NT2/D1 (cell line): ENCODE measurements around the gene NIM1K.

Experiments
- DNase-seq: peaks from one replicate; pipeline ENCODE4 v3.0.0-alpha.2; 2011; ENCODE audit warnings: low read depth, low spot score
- H3K27me3 ChIP-seq: 2 replicates; pipeline ENCODE4 v1.6.0; 2011; ENCODE audit warnings: mild to moderate bottlenecking; ENCODE audit not compliant: insufficient read length, insufficient read depth
- H3K36me3 ChIP-seq: 2 replicates; pipeline ENCODE4 v1.6.1; 2011; ENCODE audit warnings: mild to moderate bottlenecking, low read length, mixed read lengths; ENCODE audit not compliant: insufficient read depth, insufficient read length
- H3K4me1 ChIP-seq: 2 replicates; pipeline ENCODE4 v1.5.1; 2011; ENCODE audit not compliant: insufficient read depth, insufficient read length
- H3K4me3 ChIP-seq: 2 replicates; pipeline ENCODE4 v1.5.1; 2011; ENCODE audit warnings: low read depth; ENCODE audit not compliant: insufficient read length
- H3K9ac ChIP-seq: 2 replicates; pipeline ENCODE4 v1.6.0; 2011; ENCODE audit warnings: low read depth; ENCODE audit not compliant: insufficient read length
- H3K9me3 ChIP-seq: 2 replicates; pipeline ENCODE4 v1.5.1; 2011; ENCODE audit warnings: mild to moderate bottlenecking, low read length; ENCODE audit not compliant: insufficient read depth
- SUZ12 ChIP-seq: IDR thresholded peaks from 2 replicates; pipeline ENCODE4 v1.6.1; 2011; ENCODE audit not compliant: insufficient read length, insufficient read depth; ENCODE audit errors: extremely low read depth
- YY1 ChIP-seq: IDR thresholded peaks from 2 replicates; pipeline ENCODE4 v1.6.1; 2011; ENCODE audit not compliant: insufficient read length, insufficient read depth
- ZNF274 ChIP-seq: IDR thresholded peaks from 2 replicates; pipeline ENCODE4 v1.6.1; 2011; ENCODE audit warnings: mild to moderate bottlenecking, low read depth, low read length

The NIM1K gene

GRCh38 chr5:43210570-43210969 lies 18.5 kb downstream of the NIM1K start:
- Histone ChIP-seq H3K9me3 (no peaks in the 10 kb centered on the region), H3K27me3 (no peaks in the 10 kb centered on the region), H3K4me3 (no peak overlapping the region), H3K36me3 (no peaks in the 10 kb centered on the region), H3K4me1 (no peaks in the 10 kb centered on the region), H3K9ac (no peak overlapping the region)
- no peak for DNase-seq
- no peak for TF ChIP-seq SUZ12
- TF ChIP-seq YY1, result no peak
- no peak for TF ChIP-seq ZNF274

DNA sequence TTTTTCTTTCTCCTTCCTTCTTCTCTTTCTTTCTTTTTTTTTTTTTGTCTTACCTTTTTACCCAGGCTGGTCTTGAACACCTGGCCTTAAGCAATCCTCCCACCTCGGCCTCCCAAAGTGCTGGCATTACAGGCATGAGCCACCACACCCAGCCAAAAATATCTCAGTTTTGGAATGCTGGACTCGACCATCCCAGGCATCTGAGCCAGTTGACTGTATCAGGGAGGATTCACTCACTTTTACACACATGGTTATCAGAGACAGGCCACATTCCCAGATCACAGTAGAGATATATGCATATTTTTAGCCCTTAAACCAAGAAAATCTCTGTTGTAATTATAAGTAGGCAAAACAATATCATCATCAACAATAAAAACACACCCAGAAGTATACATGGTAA lies 21.9 kb downstream of the NIM1K start:
- Histone ChIP-seq H3K9ac (no peak overlapping the region), H3K9me3 (no peaks in the 10 kb centered on the region), H3K4me1 (no peaks in the 10 kb centered on the region), H3K27me3 (no peaks in the 10 kb centered on the region), H3K36me3 (no peaks in the 10 kb centered on the region), H3K4me3 (no peak overlapping the region)
- TF ChIP-seq SUZ12 (no peak), YY1 (no peak), ZNF274 (no peak)
- no peak for DNase-seq

DNA sequence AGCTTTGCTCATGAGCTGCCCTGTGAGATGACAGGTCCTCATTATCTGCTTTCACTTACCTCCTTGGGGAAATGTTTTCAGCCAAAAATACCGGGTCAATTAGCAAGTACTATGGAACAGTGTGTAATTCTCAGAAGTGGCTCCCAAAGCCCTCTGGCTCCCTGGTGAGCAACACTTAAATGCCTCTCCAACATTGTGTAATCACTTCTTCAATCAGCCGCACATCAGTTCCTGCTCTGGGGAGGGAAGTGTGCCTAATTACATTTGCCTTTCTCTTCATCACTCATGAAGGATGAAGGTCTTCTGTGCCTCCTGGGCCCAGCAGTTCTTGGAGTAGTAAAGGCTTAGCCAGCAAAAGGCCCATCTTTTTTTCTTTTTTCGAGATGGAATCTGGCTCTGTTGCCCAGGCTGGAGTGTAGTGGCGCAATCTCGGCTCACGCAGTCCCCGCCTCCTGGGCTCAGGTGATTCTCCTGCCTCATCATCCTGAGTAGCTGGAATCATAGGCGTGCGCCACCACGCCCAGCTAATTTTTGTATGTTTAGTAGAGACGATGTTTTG lies 23.1 kb downstream of the NIM1K start:
- TF ChIP-seq ZNF274 (no peak), YY1 (no peak), SUZ12 (no peak)
- H3K9me3 ChIP-seq, result no peaks in the 10 kb centered on the region
- no peaks in the 10 kb centered on the region for H3K36me3 ChIP-seq
- no peaks in the 10 kb centered on the region for H3K27me3 ChIP-seq
- H3K4me1 ChIP-seq, result no peaks in the 10 kb centered on the region
- H3K4me3 ChIP-seq, result no peak overlapping the region
- DNase-seq, result no peak
- no peak overlapping the region for H3K9ac ChIP-seq

- Histone ChIP-seq H3K27me3 (no peaks in the 10 kb centered on the region), H3K9ac (no peak overlapping the region), H3K4me1 (no peaks in the 10 kb centered on the region), H3K36me3 (no peaks in the 10 kb centered on the region), H3K9me3 (no peaks in the 10 kb centered on the region), H3K4me3 (no peak overlapping the region)
- no peak for DNase-seq
- TF ChIP-seq ZNF274, result no peak
- TF ChIP-seq SUZ12, result no peak
- TF ChIP-seq YY1, result no peak
Observed at GRCh38 chr5:43216941-43217340, 24.9 kb downstream of the NIM1K start.

DNA sequence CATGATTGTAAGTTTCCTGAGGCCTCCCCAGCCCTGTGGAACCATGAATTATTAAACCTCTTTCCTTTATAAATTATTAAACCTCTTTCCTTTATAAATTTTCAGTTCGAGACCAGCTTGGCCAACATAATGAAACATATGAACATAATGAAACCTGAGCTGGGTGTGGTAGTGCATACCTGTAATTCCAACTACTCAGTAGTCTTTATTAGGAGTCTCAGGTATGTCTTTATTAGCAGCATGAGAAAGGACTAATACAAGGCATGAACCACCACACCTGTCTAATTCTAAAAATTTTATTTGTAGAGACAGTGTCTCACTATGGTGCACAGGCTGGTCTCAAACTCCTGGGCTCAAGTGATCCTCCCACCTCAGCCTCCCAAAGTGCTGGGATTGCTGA lies 27.1 kb downstream of the NIM1K start:
- Histone ChIP-seq H3K4me3 (no peak overlapping the region), H3K4me1 (no peaks in the 10 kb centered on the region), H3K9me3 (no peaks in the 10 kb centered on the region), H3K9ac (no peak overlapping the region), H3K27me3 (no peaks in the 10 kb centered on the region), H3K36me3 (no peaks in the 10 kb centered on the region)
- DNase-seq, result no peak
- no peak for TF ChIP-seq YY1
- TF ChIP-seq ZNF274, result no peak
- no peak for TF ChIP-seq SUZ12

DNA sequence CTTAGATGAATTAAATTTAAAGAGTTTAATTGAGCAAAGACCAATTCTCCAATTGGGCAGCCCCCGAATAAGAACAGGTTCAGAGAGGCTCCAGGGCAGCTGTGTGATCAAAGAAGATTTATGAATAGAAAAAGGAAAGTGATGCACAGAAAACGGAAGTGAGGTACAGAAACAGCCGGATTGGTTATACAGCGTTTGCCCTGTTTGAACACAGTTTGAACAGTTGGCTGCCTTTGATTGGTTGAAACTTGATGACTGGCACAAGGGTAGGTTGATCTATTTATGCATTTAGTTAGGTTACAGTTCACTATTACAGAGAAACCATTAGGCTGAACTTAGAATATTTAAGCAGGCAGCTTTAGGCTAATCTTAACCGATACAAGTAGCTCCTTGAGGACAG lies 29.5 kb downstream of the NIM1K start:
- Histone ChIP-seq H3K36me3 (no peaks in the 10 kb centered on the region), H3K27me3 (no peaks in the 10 kb centered on the region), H3K4me1 (no peaks in the 10 kb centered on the region), H3K9ac (no peak overlapping the region), H3K4me3 (no peak overlapping the region), H3K9me3 (no peaks in the 10 kb centered on the region)
- no peak for TF ChIP-seq ZNF274
- no peak for TF ChIP-seq SUZ12
- TF ChIP-seq YY1, result no peak
- DNase-seq, result no peak

- Histone ChIP-seq H3K9me3 (no peaks in the 10 kb centered on the region), H3K9ac (no peak overlapping the region), H3K4me1 (no peaks in the 10 kb centered on the region), H3K27me3 (no peaks in the 10 kb centered on the region), H3K4me3 (no peak overlapping the region), H3K36me3 (no peaks in the 10 kb centered on the region)
- DNase-seq, result no peak
- no peak for TF ChIP-seq SUZ12
- TF ChIP-seq YY1, result no peak
- no peak for TF ChIP-seq ZNF274
Observed at GRCh38 chr5:43225649-43226245, 33.7 kb downstream of the NIM1K start.

- Histone ChIP-seq H3K4me3 (no peak overlapping the region), H3K36me3 (no peaks in the 10 kb centered on the region), H3K27me3 (no peaks in the 10 kb centered on the region), H3K9me3 (no peaks in the 10 kb centered on the region), H3K9ac (no peak overlapping the region), H3K4me1 (no peaks in the 10 kb centered on the region)
- TF ChIP-seq ZNF274, result no peak
- no peak for TF ChIP-seq SUZ12
- TF ChIP-seq YY1, result no peak
- no peak for DNase-seq
Observed at GRCh38 chr5:43227655-43228054, 35.6 kb downstream of the NIM1K start.
